GM12878 (cell line): ENCODE measurements around the gene RECQL5. TPM values are rescaled to one million over a fixed set of nuclear protein-coding genes. Genes with fewer than 3 reads are reported as not detected.

Experiments
- ATAC-seq: fragments of 200-7000 bp; cut with Tn5 transposase; 3 replicates; pipeline ENCODE4 v1.9.1; 2020; ENCODE audit warnings: mild to moderate bottlenecking, moderate library complexity
- BruUV-seq: library from RNA; stranded (reverse); fragments of 400-500 nt; replicated peaks from 2 replicates; lab custom pipeline; 2021; lab: Mats Ljungman, UMichigan
- CTCF ChIA-PET: fragments of 300-600 bp; sonication (Branson Sonifier 250); formaldehyde crosslinking; extraction: SDS; loops from one replicate; lab custom pipeline; 2021; ENCODE audit warnings: inconsistent platforms; lab: Yijun Ruan, JAX
- POLR2A ChIA-PET: fragments of 350-600 bp; formaldehyde crosslinking; extraction: SDS; loops from one replicate; lab custom pipeline; 2021; ENCODE audit warnings: inconsistent platforms; lab: Charles Lee
- RAD21 ChIA-PET: fragments of 300-600 bp; sonication (Branson Sonifier 250); formaldehyde crosslinking; loops from one replicate; lab custom pipeline; 2023; ENCODE audit warnings: antibody characterized with exemption; ENCODE audit not compliant: unreplicated experiment; lab: Charles Lee
- SMC1A ChIA-PET: fragments of 300-600 bp; sonication (Branson Sonifier 250); formaldehyde crosslinking; loops from one replicate; lab custom pipeline; 2023; ENCODE audit not compliant: unreplicated experiment, uncharacterized antibody; lab: Charles Lee
- DNase-seq: peaks from one replicate; pipeline ENCODE4 v3.0.0-alpha.2; 2011; ENCODE audit warnings: low read depth, low spot score
- FAIRE-seq: peaks from 3 replicates; lab custom pipeline; 2011; peaks lifted over from hg19 to GRCh38; lab: Jason Lieb, UNC
- H2AFZ ChIP-seq: 2 replicates; pipeline ENCODE4 v1.6.0; 2011; ENCODE audit warnings: low read depth, low read length, control low read depth; ENCODE audit not compliant: control insufficient read depth
- H3K27ac ChIP-seq: 2 replicates; pipeline ENCODE4 v1.5.1; 2011; ENCODE audit warnings: control low read depth; ENCODE audit not compliant: control insufficient read depth, insufficient read depth
- H3K27me3 ChIP-seq, 2 experiments: replicated peaks in 1 of 2; 2 replicates each; pipeline versions ENCODE4 v1.6.0 to v1.6.1; 2011; ENCODE audit warnings: low read length in 1 of 2; ENCODE audit not compliant: control insufficient read depth in 2 of 2, insufficient read depth in 2 of 2
- H3K36me3 ChIP-seq, 2 experiments: 2 replicates each; pipeline ENCODE4 v1.5.1; 2011; ENCODE audit warnings: low read length in 1 of 2; ENCODE audit not compliant: control insufficient read depth in 2 of 2, insufficient read depth in 2 of 2
- H3K4me1 ChIP-seq: 2 replicates; pipeline ENCODE4 v1.6.1; 2011; ENCODE audit warnings: mild to moderate bottlenecking, low read length, moderate library complexity, mixed read lengths; ENCODE audit not compliant: control insufficient read depth, insufficient read depth
- H3K4me2 ChIP-seq: 2 replicates; pipeline ENCODE4 v1.6.0; 2011; ENCODE audit warnings: control low read depth; ENCODE audit not compliant: control insufficient read depth, insufficient read depth
- H3K4me3 ChIP-seq: fragments of 200-600 bp; sonication (generic); 2 replicates; pipeline ENCODE4 v1.5.1; 2016
- H3K79me2 ChIP-seq: 2 replicates; pipeline ENCODE4 v1.6.0; 2011; ENCODE audit warnings: low read length; ENCODE audit not compliant: control insufficient read depth, insufficient read depth
- H3K9ac ChIP-seq: 2 replicates; pipeline ENCODE4 v1.8.0; 2011; ENCODE audit warnings: low read length, control low read depth, mixed read lengths; ENCODE audit not compliant: control insufficient read depth, insufficient read depth
- H3K9me3 ChIP-seq: replicated peaks from 3 replicates; pipeline ENCODE4 v1.5.1; 2011; ENCODE audit warnings: mild to moderate bottlenecking, low read length; ENCODE audit not compliant: control insufficient read depth, insufficient read depth
- H4K20me1 ChIP-seq: 2 replicates; pipeline ENCODE4 v1.6.0; 2011; ENCODE audit not compliant: control insufficient read depth, insufficient read depth
- EGR1 ChIP-seq, 2 experiments: IDR thresholded peaks; 1 replicate in 1 of 2; 2 replicates in 1 of 2; pipeline ENCODE4 v1.6.1; 2011 to 2012; ENCODE audit warnings: low read depth in 2 of 2, low read length in 2 of 2, borderline replicate concordance in 1 of 2, mild to moderate bottlenecking in 1 of 2, moderate library complexity in 1 of 2
- GATAD2B ChIP-seq: fragments of 450-650 bp; conservative IDR thresholded peaks from 2 replicates; pipeline ENCODE4 v1.6.1; 2017; ENCODE audit warnings: low read depth, mild to moderate bottlenecking, moderate library complexity
- HDGF ChIP-seq: fragments of 450-650 bp; IDR thresholded peaks from 2 replicates; pipeline ENCODE4 v1.6.1; 2016; ENCODE audit warnings: antibody characterized with exemption
- JUND ChIP-seq: IDR thresholded peaks from 2 replicates; pipeline ENCODE4 v1.6.1; 2012; ENCODE audit warnings: low read depth, mild to moderate bottlenecking, low read length, improper control_type of control experiment, moderate library complexity
- KDM1A ChIP-seq: fragments of 200-600 bp; sonication (generic); IDR thresholded peaks from 2 replicates; pipeline ENCODE4 v1.6.1; 2016; ENCODE audit warnings: borderline replicate concordance
- LARP7 ChIP-seq: fragments of 450-650 bp; IDR thresholded peaks from 2 replicates; pipeline ENCODE4 v1.6.1; 2017; ENCODE audit warnings: mild to moderate bottlenecking
- MEF2B ChIP-seq: fragments of 450-650 bp; IDR thresholded peaks from 2 replicates; pipeline ENCODE4 v1.6.1; 2018; ENCODE audit warnings: mild to moderate bottlenecking, moderate library complexity; ENCODE audit not compliant: partially characterized antibody, poor library complexity, severe bottlenecking
- NFYB ChIP-seq: IDR thresholded peaks from 2 replicates; pipeline ENCODE4 v1.6.1; 2011; ENCODE audit warnings: low read depth, mild to moderate bottlenecking, low read length, improper control_type of control experiment, moderate library complexity; ENCODE audit not compliant: insufficient read depth
- NRF1 ChIP-seq: conservative IDR thresholded peaks from 2 replicates; pipeline ENCODE4 v1.6.1; 2011; ENCODE audit warnings: mild to moderate bottlenecking, low read depth, low read length, improper control_type of control experiment
- PKNOX1 ChIP-seq: fragments of 450-650 bp; IDR thresholded peaks from 2 replicates; pipeline ENCODE4 v1.6.1; 2016; ENCODE audit warnings: mild to moderate bottlenecking
- SMC3 ChIP-seq: IDR thresholded peaks from 2 replicates; pipeline ENCODE4 v1.6.1; 2011; ENCODE audit warnings: low read length, improper control_type of control experiment, borderline replicate concordance
- YBX1 ChIP-seq: fragments of 450-650 bp; IDR thresholded peaks from 2 replicates; pipeline ENCODE4 v1.6.1; 2016; ENCODE audit warnings: antibody characterized with exemption
- ZNF622 ChIP-seq: fragments of 450-650 bp; IDR thresholded peaks from 2 replicates; pipeline ENCODE4 v1.6.1; 2017; ENCODE audit warnings: mild to moderate bottlenecking, inconsistent platforms
- WGBS: methylation state at CpG from one replicate; pipeline ENCODE4 v1.1.6; 2016; ENCODE audit warnings: low lambda C conversion rate; ENCODE audit not compliant: insufficient replicate concordance, insufficient coverage; ENCODE audit errors: missing lambda C conversion rate; 5-methylcytosine and 5-hydroxymethylcytosine counted together
- in situ Hi-C: fragments of 300-500 bp; cut with MboI; formaldehyde crosslinking; loops from 9 replicates; pipeline ENCODE4 v1.14.3; 2018; ENCODE audit warnings: mixed read lengths
- intact Hi-C: fragments of 100-400 bp; cut with micrococcal nuclease; formaldehyde crosslinking; loops from one replicate; pipeline ENCODE4 v1.14.2; 2022; ENCODE audit not compliant: unreplicated experiment
- polyA plus RNA-seq, 11 experiments: library from polyadenylated mRNA; depleted of rRNA in 4 of 11; unstranded in 6 of 11; stranded (reverse) in 5 of 11; fragments of >200 nt; fragmentation: Nextera tagmentation in 4 of 11; fragmentation: Illumina TruSeq in 1 of 11; extraction: Ambion mirVana in 4 of 11; extraction: Trizol in 1 of 11; gene quantifications; 1 replicate in 1 of 11; 2 replicates in 10 of 11; pipeline versions ENCODE4 v1.2.1 to v1.2.3, GENCODE V29; 2011 to 2016; ENCODE audit warnings: inconsistent platforms in 2 of 11, missing spikeins in 2 of 11, low read depth in 1 of 11
- total RNA-seq, 4 experiments: library from RNA; depleted of rRNA in 3 of 4; stranded (reverse); fragments of >200 nt in 3 of 4; fragmentation: Illumina TruSeq in 1 of 4; extraction: Trizol in 1 of 4; gene quantifications; 2 replicates each; pipeline versions ENCODE4 v1.2.1 to v1.2.3, GENCODE V29; 2013 to 2021
- TF ChIP-seq, protein P1 (sequence below): fragments of 450-650 bp; IDR thresholded peaks from 2 replicates; pipeline ENCODE4 v1.6.1; 2017; ENCODE audit warnings: antibody characterized with exemption, mild to moderate bottlenecking, moderate library complexity
- TF ChIP-seq, protein P2 (sequence below): fragments of 450-650 bp; IDR thresholded peaks from 2 replicates; pipeline ENCODE4 v1.6.1; 2017; ENCODE audit warnings: mild to moderate bottlenecking

The RECQL5 gene
- total and polyA plus RNA-seq, 10 of the 15 experiments (the other 5 are each of a cell fraction or from before 2014, with no cell fraction given) = 3.6 to 30.6 (median 20.1) TPM

DNA sequence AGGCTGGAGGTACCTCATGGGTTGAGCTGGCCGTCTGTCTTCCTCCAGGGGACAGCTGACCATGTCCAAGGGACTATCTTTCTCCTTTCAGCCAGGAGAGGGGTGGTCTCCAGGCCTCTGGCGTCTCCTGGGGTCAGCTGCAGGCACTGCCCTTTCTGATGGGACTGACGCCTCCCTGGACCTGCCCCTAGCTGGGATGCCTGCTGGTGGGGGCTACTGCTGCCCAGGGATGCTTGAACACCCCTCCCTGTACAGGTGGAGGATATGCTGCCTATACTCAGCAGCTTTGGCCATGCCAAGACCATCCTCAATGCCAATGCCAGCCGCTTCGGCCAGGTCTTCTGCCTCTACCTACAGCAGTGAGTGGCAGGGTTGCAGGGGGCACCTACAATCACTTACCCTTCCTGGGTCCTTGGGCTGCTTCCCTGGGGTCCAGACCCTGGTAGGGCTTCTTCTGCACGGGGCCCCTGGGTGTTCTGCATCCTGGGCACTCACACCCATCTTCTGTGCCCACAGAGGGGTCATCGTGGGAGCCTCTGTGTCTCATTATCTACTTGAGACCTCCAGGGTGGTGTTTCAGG lies 75.1 kb downstream of the RECQL5 start:
- H3K9ac ChIP-seq = no peak overlapping the region
- no peaks in the 10 kb centered on the region for H3K9me3 ChIP-seq
- no TSS peak for BruUV-seq
- no peaks in the 10 kb centered on the region for H3K36me3 ChIP-seq
- H3K27ac ChIP-seq = no peak overlapping the region
- WGBS = 35% methylated on average over 7 of the region's 7 CpGs
- H4K20me1 ChIP-seq = no peaks in the 10 kb centered on the region
- no peak overlapping the region for H2AFZ ChIP-seq
- in situ Hi-C loops = loop anchor here (10.0 kb wide), 1 partner anchor 167 kb away; no protein-coding TSS in a partner anchor
- peaks cover 5 to 9% of the 10 kb centered on the region in 2 experiments for H3K27me3 ChIP-seq
- no peak for FAIRE-seq
- H3K4me2 ChIP-seq = no peak overlapping the region
- H3K4me3 ChIP-seq = no peak overlapping the region
- ChIA-PET CTCF (interaction anchor here (1.1 to 3.7 kb wide), 2 partner anchors 10 to 170 kb away, joined by 3 to 20 read pairs; no protein-coding TSS in a partner anchor), SMC1A (interaction anchor here (1.3 kb wide), 1 partner anchor 161 kb away, joined by 3 read pairs; no protein-coding TSS in a partner anchor), POLR2A (no interaction called here), RAD21 (interaction anchor here (1.8 kb wide), 1 partner anchor 75 kb away, joined by 4 read pairs; the partner anchor contains the start of gene TSEN54)
- no peak for ATAC-seq
- DNase-seq = no peak
- no peak for TF ChIP-seq PKNOX1
- TF ChIP-seq GATAD2B = no peak
- no peak for TF ChIP-seq ZNF622
- TF ChIP-seq LARP7 = no peak
- no peak for TF ChIP-seq EGR1 (IDR thresholded peaks at IDR 0.05; ENCODE audit: borderline replicate concordance in 1 of 2, low read depth in 2 of 2, low read length in 2 of 2)
- TF ChIP-seq JUND = no peak
- no peak for TF ChIP-seq YBX1
- TF ChIP-seq, protein P1, sequence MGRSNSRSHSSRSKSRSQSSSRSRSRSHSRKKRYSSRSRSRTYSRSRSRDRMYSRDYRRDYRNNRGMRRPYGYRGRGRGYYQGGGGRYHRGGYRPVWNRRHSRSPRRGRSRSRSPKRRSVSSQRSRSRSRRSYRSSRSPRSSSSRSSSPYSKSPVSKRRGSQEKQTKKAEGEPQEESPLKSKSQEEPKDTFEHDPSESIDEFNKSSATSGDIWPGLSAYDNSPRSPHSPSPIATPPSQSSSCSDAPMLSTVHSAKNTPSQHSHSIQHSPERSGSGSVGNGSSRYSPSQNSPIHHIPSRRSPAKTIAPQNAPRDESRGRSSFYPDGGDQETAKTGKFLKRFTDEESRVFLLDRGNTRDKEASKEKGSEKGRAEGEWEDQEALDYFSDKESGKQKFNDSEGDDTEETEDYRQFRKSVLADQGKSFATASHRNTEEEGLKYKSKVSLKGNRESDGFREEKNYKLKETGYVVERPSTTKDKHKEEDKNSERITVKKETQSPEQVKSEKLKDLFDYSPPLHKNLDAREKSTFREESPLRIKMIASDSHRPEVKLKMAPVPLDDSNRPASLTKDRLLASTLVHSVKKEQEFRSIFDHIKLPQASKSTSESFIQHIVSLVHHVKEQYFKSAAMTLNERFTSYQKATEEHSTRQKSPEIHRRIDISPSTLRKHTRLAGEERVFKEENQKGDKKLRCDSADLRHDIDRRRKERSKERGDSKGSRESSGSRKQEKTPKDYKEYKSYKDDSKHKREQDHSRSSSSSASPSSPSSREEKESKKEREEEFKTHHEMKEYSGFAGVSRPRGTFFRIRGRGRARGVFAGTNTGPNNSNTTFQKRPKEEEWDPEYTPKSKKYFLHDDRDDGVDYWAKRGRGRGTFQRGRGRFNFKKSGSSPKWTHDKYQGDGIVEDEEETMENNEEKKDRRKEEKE = no peak
- TF ChIP-seq, protein P2, sequence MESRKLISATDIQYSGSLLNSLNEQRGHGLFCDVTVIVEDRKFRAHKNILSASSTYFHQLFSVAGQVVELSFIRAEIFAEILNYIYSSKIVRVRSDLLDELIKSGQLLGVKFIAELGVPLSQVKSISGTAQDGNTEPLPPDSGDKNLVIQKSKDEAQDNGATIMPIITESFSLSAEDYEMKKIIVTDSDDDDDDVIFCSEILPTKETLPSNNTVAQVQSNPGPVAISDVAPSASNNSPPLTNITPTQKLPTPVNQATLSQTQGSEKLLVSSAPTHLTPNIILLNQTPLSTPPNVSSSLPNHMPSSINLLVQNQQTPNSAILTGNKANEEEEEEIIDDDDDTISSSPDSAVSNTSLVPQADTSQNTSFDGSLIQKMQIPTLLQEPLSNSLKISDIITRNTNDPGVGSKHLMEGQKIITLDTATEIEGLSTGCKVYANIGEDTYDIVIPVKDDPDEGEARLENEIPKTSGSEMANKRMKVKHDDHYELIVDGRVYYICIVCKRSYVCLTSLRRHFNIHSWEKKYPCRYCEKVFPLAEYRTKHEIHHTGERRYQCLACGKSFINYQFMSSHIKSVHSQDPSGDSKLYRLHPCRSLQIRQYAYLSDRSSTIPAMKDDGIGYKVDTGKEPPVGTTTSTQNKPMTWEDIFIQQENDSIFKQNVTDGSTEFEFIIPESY = no peak
- TF ChIP-seq HDGF = no peak
- no peak for TF ChIP-seq NRF1
- no peak for TF ChIP-seq NFYB
- no peak for TF ChIP-seq KDM1A
- no peak for TF ChIP-seq MEF2B
- no peak for TF ChIP-seq SMC3
- no peaks in the 10 kb centered on the region for H3K79me2 ChIP-seq
- 0 out of 2 replicates have a peak, but pooled peaks cover 4% of the 10 kb centered on the region for H3K4me1 ChIP-seq
- intact Hi-C loops = no loop called here
